Transverse colon (tissue), 3 donors: ENCODE measurements around the gene MOCS3.

Experiments used
- EP300 ChIP-seq: sonication (generic); formaldehyde crosslinking; IDR thresholded peaks from one replicate; pipeline ENCODE4 v1.6.1; 2017; ENCODE audit warnings: antibody characterized with exemption, low read depth
- POLR2A ChIP-seq: fragments of 450-650 bp; IDR thresholded peaks from one replicate; pipeline ENCODE4 v1.6.1; 2016; ENCODE audit warnings: antibody characterized with exemption, mild to moderate bottlenecking, moderate library complexity
- TF ChIP-seq, protein P1 (sequence below), 5 experiments: fragments of 200-600 bp in 3 of 5; fragments of 450-650 bp in 2 of 5; sonication (generic) in 3 of 5; IDR thresholded peaks; 1 replicate in 2 of 5; 2 replicates in 3 of 5; pipeline ENCODE4 v1.5.1; 2016 to 2017; ENCODE audit warnings: antibody characterized with exemption in 5 of 5, inconsistent platforms in 3 of 5, mild to moderate bottlenecking in 2 of 5, moderate library complexity in 1 of 5

DNA sequence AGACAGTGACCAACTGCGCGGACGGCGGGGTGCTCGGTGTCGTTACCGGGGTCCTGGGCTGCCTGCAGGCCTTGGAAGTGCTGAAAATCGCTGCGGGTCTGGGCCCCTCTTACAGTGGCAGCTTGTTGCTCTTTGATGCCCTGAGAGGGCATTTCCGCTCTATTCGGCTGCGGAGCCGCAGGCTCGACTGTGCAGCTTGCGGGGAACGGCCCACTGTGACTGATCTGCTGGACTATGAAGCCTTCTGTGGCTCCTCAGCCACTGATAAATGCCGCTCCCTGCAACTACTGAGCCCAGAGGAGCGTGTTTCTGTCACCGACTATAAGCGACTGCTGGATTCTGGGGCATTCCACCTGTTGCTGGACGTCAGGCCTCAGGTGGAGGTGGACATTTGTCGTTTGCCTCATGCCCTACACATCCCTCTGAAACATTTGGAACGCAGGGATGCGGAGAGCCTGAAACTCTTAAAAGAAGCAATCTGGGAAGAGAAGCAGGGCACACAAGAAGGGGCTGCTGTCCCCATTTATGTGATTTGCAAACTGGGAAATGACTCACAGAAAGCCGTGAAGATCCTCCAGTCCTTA is 1.0 kb downstream of the MOCS3 start:
- TF ChIP-seq, protein P1, sequence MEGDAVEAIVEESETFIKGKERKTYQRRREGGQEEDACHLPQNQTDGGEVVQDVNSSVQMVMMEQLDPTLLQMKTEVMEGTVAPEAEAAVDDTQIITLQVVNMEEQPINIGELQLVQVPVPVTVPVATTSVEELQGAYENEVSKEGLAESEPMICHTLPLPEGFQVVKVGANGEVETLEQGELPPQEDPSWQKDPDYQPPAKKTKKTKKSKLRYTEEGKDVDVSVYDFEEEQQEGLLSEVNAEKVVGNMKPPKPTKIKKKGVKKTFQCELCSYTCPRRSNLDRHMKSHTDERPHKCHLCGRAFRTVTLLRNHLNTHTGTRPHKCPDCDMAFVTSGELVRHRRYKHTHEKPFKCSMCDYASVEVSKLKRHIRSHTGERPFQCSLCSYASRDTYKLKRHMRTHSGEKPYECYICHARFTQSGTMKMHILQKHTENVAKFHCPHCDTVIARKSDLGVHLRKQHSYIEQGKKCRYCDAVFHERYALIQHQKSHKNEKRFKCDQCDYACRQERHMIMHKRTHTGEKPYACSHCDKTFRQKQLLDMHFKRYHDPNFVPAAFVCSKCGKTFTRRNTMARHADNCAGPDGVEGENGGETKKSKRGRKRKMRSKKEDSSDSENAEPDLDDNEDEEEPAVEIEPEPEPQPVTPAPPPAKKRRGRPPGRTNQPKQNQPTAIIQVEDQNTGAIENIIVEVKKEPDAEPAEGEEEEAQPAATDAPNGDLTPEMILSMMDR (IDR thresholded peaks at IDR 0.05) = no peak
- no peak for TF ChIP-seq EP300
- no peak for TF ChIP-seq POLR2A
